ENCODE measurements around the gene SHMT2. TPM values are rescaled to one million over a fixed set of nuclear protein-coding genes. Genes with fewer than 3 reads are reported as not detected.

Gene SHMT2
- total RNA-seq, 1 donor from 2014 or later, result 63.3 TPM

- Mint-ChIP-seq H3K4me3 (ENCODE audit: unreplicated experiment) (no peak overlapping the region), H3K9me3 (ENCODE audit: unreplicated experiment) (no peaks in the 10 kb centered on the region), H3K36me3 (ENCODE audit: low read depth, unreplicated experiment) (peaks cover 28% of the 10 kb centered on the region), H3K27me3 (ENCODE audit: unreplicated experiment) (peaks cover 14% of the 10 kb centered on the region), H3K4me1 (ENCODE audit: unreplicated experiment) (no peaks in the 10 kb centered on the region), H3K27ac (ENCODE audit: unreplicated experiment) (no peak overlapping the region)
- DNase-seq (ENCODE audit: low spot score), result no peak
- TF ChIP-seq, protein P1, sequence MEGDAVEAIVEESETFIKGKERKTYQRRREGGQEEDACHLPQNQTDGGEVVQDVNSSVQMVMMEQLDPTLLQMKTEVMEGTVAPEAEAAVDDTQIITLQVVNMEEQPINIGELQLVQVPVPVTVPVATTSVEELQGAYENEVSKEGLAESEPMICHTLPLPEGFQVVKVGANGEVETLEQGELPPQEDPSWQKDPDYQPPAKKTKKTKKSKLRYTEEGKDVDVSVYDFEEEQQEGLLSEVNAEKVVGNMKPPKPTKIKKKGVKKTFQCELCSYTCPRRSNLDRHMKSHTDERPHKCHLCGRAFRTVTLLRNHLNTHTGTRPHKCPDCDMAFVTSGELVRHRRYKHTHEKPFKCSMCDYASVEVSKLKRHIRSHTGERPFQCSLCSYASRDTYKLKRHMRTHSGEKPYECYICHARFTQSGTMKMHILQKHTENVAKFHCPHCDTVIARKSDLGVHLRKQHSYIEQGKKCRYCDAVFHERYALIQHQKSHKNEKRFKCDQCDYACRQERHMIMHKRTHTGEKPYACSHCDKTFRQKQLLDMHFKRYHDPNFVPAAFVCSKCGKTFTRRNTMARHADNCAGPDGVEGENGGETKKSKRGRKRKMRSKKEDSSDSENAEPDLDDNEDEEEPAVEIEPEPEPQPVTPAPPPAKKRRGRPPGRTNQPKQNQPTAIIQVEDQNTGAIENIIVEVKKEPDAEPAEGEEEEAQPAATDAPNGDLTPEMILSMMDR (IDR thresholded peaks at IDR 0.05; ENCODE audit: unreplicated experiment), result no peak
These were observed 28.3 kb upstream of the SHMT2 start for GRCh38 chr12:57201219-57201618.

DNA sequence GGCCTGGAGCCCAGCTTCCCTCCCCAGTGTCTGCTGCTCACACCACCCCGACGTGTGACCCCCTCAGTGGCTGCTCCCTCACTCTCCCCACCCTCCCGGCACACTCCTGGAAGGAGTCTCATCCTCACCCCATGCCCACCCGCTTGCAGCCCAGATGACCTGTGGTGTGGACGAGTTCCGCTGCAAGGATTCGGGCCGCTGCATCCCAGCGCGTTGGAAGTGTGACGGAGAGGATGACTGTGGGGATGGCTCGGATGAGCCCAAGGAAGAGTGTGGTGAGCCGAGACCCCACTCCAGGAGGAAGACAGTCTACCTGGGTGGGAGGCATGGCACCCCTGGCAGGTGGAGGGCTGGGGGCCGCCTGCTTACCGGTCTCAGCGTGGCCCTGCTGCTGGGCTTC lies 27.9 kb upstream of the SHMT2 start:
- Mint-ChIP-seq H3K27ac (ENCODE audit: unreplicated experiment) (no peak overlapping the region), H3K4me1 (ENCODE audit: unreplicated experiment) (no peaks in the 10 kb centered on the region), H3K36me3 (ENCODE audit: low read depth, unreplicated experiment) (peaks cover 24% of the 10 kb centered on the region), H3K9me3 (ENCODE audit: unreplicated experiment) (no peaks in the 10 kb centered on the region), H3K27me3 (ENCODE audit: unreplicated experiment) (peaks cover 10% of the 10 kb centered on the region), H3K4me3 (ENCODE audit: unreplicated experiment) (no peak overlapping the region)
- TF ChIP-seq, protein P1 (IDR thresholded peaks at IDR 0.05; ENCODE audit: unreplicated experiment), result no peak
- DNase-seq (ENCODE audit: low spot score), result no peak

GRCh38 chr12:57202321-57202720 lies 27.2 kb upstream of the SHMT2 start:
- Mint-ChIP-seq H3K4me3 (ENCODE audit: unreplicated experiment) (peak overlapping the region; percentile 51), H3K4me1 (ENCODE audit: unreplicated experiment) (no peaks in the 10 kb centered on the region), H3K27me3 (ENCODE audit: unreplicated experiment) (peaks cover 12% of the 10 kb centered on the region), H3K36me3 (ENCODE audit: low read depth, unreplicated experiment) (peaks cover 21% of the 10 kb centered on the region), H3K27ac (ENCODE audit: unreplicated experiment) (no peak overlapping the region), H3K9me3 (ENCODE audit: unreplicated experiment) (no peaks in the 10 kb centered on the region)
- no peak for DNase-seq (ENCODE audit: low spot score)
- TF ChIP-seq, protein P1 (IDR thresholded peaks at IDR 0.05; ENCODE audit: unreplicated experiment), result no peak

DNA sequence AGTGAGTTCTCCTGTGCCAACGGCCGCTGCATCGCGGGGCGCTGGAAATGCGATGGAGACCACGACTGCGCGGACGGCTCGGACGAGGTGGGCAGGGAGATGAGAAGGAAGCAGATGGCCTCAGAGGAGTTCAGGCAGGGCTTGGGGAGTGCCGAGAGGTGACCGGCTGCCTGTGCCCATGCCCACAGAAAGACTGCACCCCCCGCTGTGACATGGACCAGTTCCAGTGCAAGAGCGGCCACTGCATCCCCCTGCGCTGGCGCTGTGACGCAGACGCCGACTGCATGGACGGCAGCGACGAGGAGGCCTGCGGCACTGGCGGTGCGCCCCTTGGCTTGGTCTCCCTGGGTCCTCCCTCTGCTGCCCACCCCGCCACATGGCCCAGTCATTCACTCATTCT lies 26.3 kb upstream of the SHMT2 start:
- H3K27ac Mint-ChIP-seq (ENCODE audit: unreplicated experiment), result no peak overlapping the region
- peaks cover 17% of the 10 kb centered on the region for H3K36me3 Mint-ChIP-seq (ENCODE audit: low read depth, unreplicated experiment)
- no peak for DNase-seq (ENCODE audit: low spot score)
- TF ChIP-seq, protein P1 (IDR thresholded peaks at IDR 0.05; ENCODE audit: unreplicated experiment), result no peak
- no peaks in the 10 kb centered on the region for H3K9me3 Mint-ChIP-seq (ENCODE audit: unreplicated experiment)
- H3K27me3 Mint-ChIP-seq (ENCODE audit: unreplicated experiment), result peaks cover 8% of the 10 kb centered on the region
- no peaks in the 10 kb centered on the region for H3K4me1 Mint-ChIP-seq (ENCODE audit: unreplicated experiment)
- H3K4me3 Mint-ChIP-seq (ENCODE audit: unreplicated experiment), result no peak overlapping the region

- Mint-ChIP-seq H3K27ac (ENCODE audit: unreplicated experiment) (no peak overlapping the region), H3K4me3 (ENCODE audit: unreplicated experiment) (no peak overlapping the region), H3K27me3 (ENCODE audit: unreplicated experiment) (peaks cover 8% of the 10 kb centered on the region), H3K4me1 (ENCODE audit: unreplicated experiment) (no peaks in the 10 kb centered on the region), H3K36me3 (ENCODE audit: low read depth, unreplicated experiment) (peaks cover 11% of the 10 kb centered on the region), H3K9me3 (ENCODE audit: unreplicated experiment) (no peaks in the 10 kb centered on the region)
- DNase-seq (ENCODE audit: low spot score), result no peak
- TF ChIP-seq, protein P1 (IDR thresholded peaks at IDR 0.05; ENCODE audit: unreplicated experiment), result no peak
These were observed 25.7 kb upstream of the SHMT2 start for GRCh38 chr12:57203791-57204190.
